OCI-LY1 (cell line): ENCODE data around the gene CUL2.

Source experiments
- H2AFZ ChIP-seq: fragments of 200-600 bp; sonication (generic), shearing (Covaris generic); 2 replicates; pipeline ENCODE4 v1.6.0; 2014; ENCODE audit warnings: antibody characterized with exemption, mild to moderate bottlenecking, low read length
- H3F3A ChIP-seq: fragments of 200-600 bp; sonication (generic), shearing (Covaris generic); 2 replicates; pipeline ENCODE4 v1.6.0; 2014; ENCODE audit warnings: mild to moderate bottlenecking, antibody characterized with exemption, low read length, moderate library complexity; ENCODE audit not compliant: insufficient read depth
- H3K27ac ChIP-seq: fragments of 200-600 bp; sonication (generic); 2 replicates; pipeline ENCODE4 v1.5.1; 2014; ENCODE audit warnings: low read length, mixed run types, mild to moderate bottlenecking, low read depth; ENCODE audit not compliant: poor library complexity, severe bottlenecking
- H3K27me3 ChIP-seq: fragments of 200-600 bp; sonication (generic); 2 replicates; pipeline ENCODE4 v1.6.0; 2014; ENCODE audit warnings: antibody characterized with exemption, mild to moderate bottlenecking, low read length, moderate library complexity; ENCODE audit not compliant: insufficient read depth
- H3K36me3 ChIP-seq: fragments of 200-600 bp; sonication (generic); 2 replicates; pipeline ENCODE4 v1.6.1; 2014; ENCODE audit warnings: mild to moderate bottlenecking, antibody characterized with exemption, low read length, moderate library complexity, mixed read lengths; ENCODE audit not compliant: insufficient read depth
- H3K4me1 ChIP-seq: fragments of 200-600 bp; sonication (generic); 2 replicates; pipeline ENCODE4 v1.5.1; 2014; ENCODE audit warnings: mild to moderate bottlenecking, low read length, moderate library complexity; ENCODE audit not compliant: insufficient read depth, severe bottlenecking
- H3K4me2 ChIP-seq: fragments of 200-600 bp; sonication (generic), shearing (Covaris generic); 2 replicates; pipeline ENCODE4 v1.6.1; 2014; ENCODE audit warnings: low read length
- H3K4me3 ChIP-seq: fragments of 200-600 bp; sonication (generic); 2 replicates; pipeline ENCODE4 v1.5.1; 2014; ENCODE audit warnings: low read length, low read depth, mild to moderate bottlenecking, mixed read lengths; ENCODE audit not compliant: poor library complexity, severe bottlenecking
- H3K79me2 ChIP-seq: fragments of 200-600 bp; shearing (Covaris generic); 2 replicates; pipeline ENCODE4 v1.6.1; 2016; ENCODE audit warnings: mixed run types, low read length, mixed read lengths; ENCODE audit not compliant: insufficient read depth
- H3K9ac ChIP-seq: fragments of 200-600 bp; sonication (generic), shearing (Covaris generic); 2 replicates; pipeline ENCODE4 v1.6.1; 2014; ENCODE audit warnings: mild to moderate bottlenecking, low read length, mixed read lengths
- H3K9me2 ChIP-seq: fragments of 200-600 bp; sonication (generic), shearing (Covaris generic); 2 replicates; pipeline ENCODE4 v1.6.1; 2014; ENCODE audit warnings: low read depth, mild to moderate bottlenecking, low read length, mixed read lengths
- H3K9me3 ChIP-seq: fragments of 200-600 bp; shearing (Covaris generic); 2 replicates; pipeline ENCODE4 v1.6.1; 2014; ENCODE audit warnings: low read length, mixed read lengths
- H4K20me1 ChIP-seq: fragments of 200-600 bp; sonication (generic), shearing (Covaris generic); 2 replicates; pipeline ENCODE4 v1.6.0; 2016; ENCODE audit warnings: mild to moderate bottlenecking, low read length; ENCODE audit not compliant: insufficient read depth
- EZH2 ChIP-seq: fragments of 200-600 bp; sonication (generic), shearing (Covaris generic); IDR thresholded peaks from 2 replicates; pipeline ENCODE4 v1.8.0; 2017; ENCODE audit warnings: borderline replicate concordance, mixed run types, mild to moderate bottlenecking, antibody characterized with exemption, low read length, moderate library complexity, mixed read lengths
- TF ChIP-seq, protein P1 (sequence below): fragments of 200-600 bp; sonication (generic), shearing (Covaris generic); IDR thresholded peaks from 2 replicates; pipeline ENCODE4 v1.5.1; 2017; ENCODE audit warnings: mild to moderate bottlenecking, antibody characterized with exemption, low read length, moderate library complexity, mixed read lengths

CUL2 gene

DNA sequence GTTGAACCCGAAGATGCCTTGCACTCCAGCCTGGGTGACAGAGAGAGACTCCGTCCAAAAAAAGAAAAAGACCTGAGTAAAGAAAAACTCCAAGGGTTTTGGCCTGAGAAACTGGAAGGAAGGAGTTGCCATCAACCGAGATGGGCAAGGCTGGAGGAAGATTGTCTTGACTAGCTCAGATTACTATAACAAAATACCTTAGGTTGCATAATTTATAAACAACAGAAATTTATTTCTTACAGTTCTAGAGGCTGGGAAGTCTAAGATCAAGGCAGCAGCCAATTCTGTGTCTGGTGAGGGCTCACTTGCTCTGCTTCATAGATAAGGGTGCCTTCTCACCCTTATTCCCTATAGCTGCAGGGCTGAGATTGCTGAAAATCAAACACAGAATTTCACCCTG lies 91.2 kb downstream of the CUL2 start:
- Histone ChIP-seq H3F3A (no peaks in the 10 kb centered on the region), H3K27me3 (no peaks in the 10 kb centered on the region), H3K4me1 (no peaks in the 10 kb centered on the region), H4K20me1 (no peaks in the 10 kb centered on the region), H3K9me3 (no peaks in the 10 kb centered on the region), H3K79me2 (no peaks in the 10 kb centered on the region), H3K9ac (no peak overlapping the region), H3K36me3 (no peaks in the 10 kb centered on the region), H3K4me3 (no peak overlapping the region), H2AFZ (no peak overlapping the region), H3K27ac (no peak overlapping the region), H3K9me2 (no peaks in the 10 kb centered on the region), H3K4me2 (no peak overlapping the region)
- TF ChIP-seq, protein P1, sequence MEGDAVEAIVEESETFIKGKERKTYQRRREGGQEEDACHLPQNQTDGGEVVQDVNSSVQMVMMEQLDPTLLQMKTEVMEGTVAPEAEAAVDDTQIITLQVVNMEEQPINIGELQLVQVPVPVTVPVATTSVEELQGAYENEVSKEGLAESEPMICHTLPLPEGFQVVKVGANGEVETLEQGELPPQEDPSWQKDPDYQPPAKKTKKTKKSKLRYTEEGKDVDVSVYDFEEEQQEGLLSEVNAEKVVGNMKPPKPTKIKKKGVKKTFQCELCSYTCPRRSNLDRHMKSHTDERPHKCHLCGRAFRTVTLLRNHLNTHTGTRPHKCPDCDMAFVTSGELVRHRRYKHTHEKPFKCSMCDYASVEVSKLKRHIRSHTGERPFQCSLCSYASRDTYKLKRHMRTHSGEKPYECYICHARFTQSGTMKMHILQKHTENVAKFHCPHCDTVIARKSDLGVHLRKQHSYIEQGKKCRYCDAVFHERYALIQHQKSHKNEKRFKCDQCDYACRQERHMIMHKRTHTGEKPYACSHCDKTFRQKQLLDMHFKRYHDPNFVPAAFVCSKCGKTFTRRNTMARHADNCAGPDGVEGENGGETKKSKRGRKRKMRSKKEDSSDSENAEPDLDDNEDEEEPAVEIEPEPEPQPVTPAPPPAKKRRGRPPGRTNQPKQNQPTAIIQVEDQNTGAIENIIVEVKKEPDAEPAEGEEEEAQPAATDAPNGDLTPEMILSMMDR: no peak
- no peak for TF ChIP-seq EZH2

DNA sequence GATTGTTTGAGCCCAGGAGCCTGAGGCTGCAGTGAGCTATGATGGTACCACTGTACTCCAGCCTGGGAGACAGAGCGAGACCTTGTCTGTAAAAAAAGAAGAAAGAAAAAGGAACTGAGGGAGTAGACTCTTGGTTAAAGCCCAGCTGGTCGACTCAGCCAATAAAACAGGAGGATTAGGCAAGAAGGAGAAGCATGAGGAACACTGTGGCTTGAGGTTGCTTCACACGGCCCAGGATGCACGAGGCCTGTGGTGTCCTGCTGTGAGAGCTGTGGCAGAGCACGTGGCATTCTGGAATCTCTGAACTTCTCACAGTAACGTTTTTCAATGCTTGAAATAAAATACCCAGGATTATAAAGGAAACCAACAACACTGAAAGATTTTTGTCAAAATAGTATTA lies 93.3 kb downstream of the CUL2 start:
- Histone ChIP-seq H3K27me3 (no peaks in the 10 kb centered on the region), H3K4me3 (no peak overlapping the region), H2AFZ (no peak overlapping the region), H3K79me2 (no peaks in the 10 kb centered on the region), H3F3A (no peaks in the 10 kb centered on the region), H3K4me1 (no peaks in the 10 kb centered on the region), H4K20me1 (no peaks in the 10 kb centered on the region), H3K9me3 (no peaks in the 10 kb centered on the region), H3K9me2 (no peaks in the 10 kb centered on the region), H3K27ac (no peak overlapping the region), H3K36me3 (no peaks in the 10 kb centered on the region), H3K4me2 (no peak overlapping the region), H3K9ac (no peak overlapping the region)
- TF ChIP-seq, protein P1: no peak
- TF ChIP-seq EZH2: no peak

DNA sequence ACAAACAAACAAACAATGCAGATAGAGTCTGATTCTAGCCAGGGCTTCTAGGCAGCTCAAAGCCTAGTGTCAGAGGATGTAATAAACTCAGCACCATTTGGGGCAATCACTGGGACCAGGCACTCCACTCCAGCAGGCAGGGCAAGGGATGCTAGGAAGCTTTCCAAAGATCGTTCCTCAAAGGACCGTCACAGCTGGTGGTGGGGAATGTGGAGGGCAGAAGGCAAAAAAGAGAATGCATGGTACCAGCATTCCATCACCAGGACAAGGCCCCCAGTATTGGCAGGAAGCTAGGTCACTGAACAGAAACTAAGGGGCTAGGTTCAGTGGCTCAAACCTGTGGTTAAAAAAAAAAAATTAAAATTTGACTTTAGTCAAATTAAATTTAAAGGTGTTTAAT lies 94.2 kb downstream of the CUL2 start:
- Histone ChIP-seq H3K79me2 (no peaks in the 10 kb centered on the region), H3K36me3 (no peaks in the 10 kb centered on the region), H3K4me1 (no peaks in the 10 kb centered on the region), H3K4me2 (no peak overlapping the region), H3K27ac (no peak overlapping the region), H3K4me3 (no peak overlapping the region), H3K27me3 (no peaks in the 10 kb centered on the region), H3K9ac (no peak overlapping the region), H3F3A (no peaks in the 10 kb centered on the region), H3K9me2 (no peaks in the 10 kb centered on the region), H3K9me3 (no peaks in the 10 kb centered on the region), H4K20me1 (no peaks in the 10 kb centered on the region), H2AFZ (no peak overlapping the region)
- TF ChIP-seq, protein P1: no peak
- TF ChIP-seq EZH2: no peak
